ENCODE results near the gene CBX5.

DNA sequence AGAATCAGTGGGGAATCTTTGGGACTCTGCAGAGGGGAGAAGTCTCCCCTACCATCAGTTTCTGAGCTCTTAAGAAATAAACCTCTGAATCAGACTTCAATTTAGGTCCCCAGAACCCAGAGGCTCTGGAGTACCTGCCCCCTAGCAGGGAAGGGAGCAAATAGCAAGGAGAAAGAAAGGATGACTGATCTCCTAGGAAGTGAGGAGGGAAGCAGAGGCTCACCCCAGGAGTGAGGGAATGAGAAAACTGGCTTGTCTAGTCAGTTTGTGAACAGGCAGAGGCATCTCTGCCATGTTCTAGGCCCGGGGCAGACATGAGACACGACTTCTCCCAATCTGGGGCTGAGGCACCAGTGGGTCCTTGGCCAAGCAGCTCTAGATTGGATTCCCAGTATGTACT, 66.8 kb downstream of the CBX5 start:
- no peak for TF ChIP-seq POLR2A (IDR thresholded peaks at IDR 0.05)
- no peak for TF ChIP-seq CTCF (IDR thresholded peaks at IDR 0.05)
- no peak for TF ChIP-seq POLR2AphosphoS5 (IDR thresholded peaks at IDR 0.05)
- TF ChIP-seq EP300 (IDR thresholded peaks at IDR 0.05), result no peak
